CD14-positive monocyte (primary cell): ENCODE results near the gene ZNF70. TPM values are rescaled to one million over a fixed set of nuclear protein-coding genes. Genes with fewer than 3 reads are reported as not detected.

Experiments
- DNase-seq, 3 donors: peaks; one replicate each; pipeline ENCODE4 v3.0.0-alpha.2; 2011 to 2022
- H2AFZ ChIP-seq: 2 replicates; pipeline ENCODE4 v1.6.0; 2012; ENCODE audit warnings: mild to moderate bottlenecking, low read depth, low read length, inconsistent platforms; ENCODE audit not compliant: insufficient read depth, poor library complexity, severe bottlenecking
- H3K27ac ChIP-seq, 2 donors: 1 replicate in 1 of 2; 2 replicates in 1 of 2; pipeline ENCODE4 v1.5.1; 2012 to 2013; ENCODE audit warnings: low read length in 2 of 2, control low read depth in 1 of 2, inconsistent platforms in 1 of 2, low read depth in 1 of 2, mild to moderate bottlenecking in 1 of 2
- H3K27me3 ChIP-seq, 2 donors: one replicate each; pipeline versions ENCODE4 v1.6.0 to v1.6.1; 2011 to 2013; ENCODE audit warnings: low read length in 2 of 2; ENCODE audit not compliant: control insufficient read depth in 2 of 2, insufficient read depth in 2 of 2
- H3K36me3 ChIP-seq, 2 donors: replicated peaks in 1 of 2; 1 replicate in 1 of 2; 2 replicates in 1 of 2; pipeline versions ENCODE4 v1.5.1 to v1.6.1; 2012 to 2013; ENCODE audit warnings: low read length in 2 of 2, control low read depth in 1 of 2, inconsistent platforms in 1 of 2, mild to moderate bottlenecking in 1 of 2; ENCODE audit not compliant: insufficient read depth in 2 of 2, control insufficient read depth in 1 of 2
- H3K4me1 ChIP-seq, 2 donors: 1 replicate in 1 of 2; 2 replicates in 1 of 2; pipeline versions ENCODE4 v1.5.1 to v1.6.1; 2012 to 2013; ENCODE audit warnings: low read length in 2 of 2, control low read depth in 1 of 2, inconsistent platforms in 1 of 2, mild to moderate bottlenecking in 1 of 2, moderate library complexity in 1 of 2; ENCODE audit not compliant: insufficient read depth in 2 of 2, control insufficient read depth in 1 of 2
- H3K4me2 ChIP-seq: replicated peaks from 2 replicates; pipeline ENCODE3; 2012; ENCODE audit warnings: low read length, moderate library complexity, mild to moderate bottlenecking; ENCODE audit not compliant: poor library complexity, severe bottlenecking; ENCODE audit errors: extremely low read depth
- H3K4me3 ChIP-seq, 3 experiments: fragments of 200-600 bp in 1 of 3; sonication (generic) in 1 of 3; replicated peaks in 1 of 3; 1 replicate in 2 of 3; 2 replicates in 1 of 3; pipeline ENCODE4 v1.5.1; 2011 to 2013; ENCODE audit warnings: low read length in 3 of 3, mild to moderate bottlenecking in 3 of 3, control low read depth in 2 of 3, low read depth in 2 of 3, inconsistent platforms in 1 of 3, moderate library complexity in 1 of 3
- H3K79me2 ChIP-seq: 2 replicates; pipeline ENCODE4 v1.6.0; 2012; ENCODE audit warnings: mild to moderate bottlenecking, control low read depth, inconsistent platforms, low read length, moderate library complexity; ENCODE audit not compliant: insufficient read depth
- H3K9ac ChIP-seq: 2 replicates; pipeline ENCODE4 v1.6.0; 2017; ENCODE audit warnings: low read length, mild to moderate bottlenecking; ENCODE audit not compliant: insufficient read depth, poor library complexity, severe bottlenecking
- H3K9me3 ChIP-seq, 2 donors: replicated peaks in 1 of 2; 1 replicate in 1 of 2; 2 replicates in 1 of 2; pipeline versions ENCODE4 v1.5.1 to v1.6.1; 2012 to 2013; ENCODE audit warnings: low read length in 2 of 2, control low read depth in 1 of 2; ENCODE audit not compliant: control insufficient read depth in 1 of 2, insufficient read depth in 1 of 2
- H4K20me1 ChIP-seq: 2 replicates; pipeline ENCODE4 v1.6.0; 2012; ENCODE audit warnings: mild to moderate bottlenecking, low read length, control low read depth, moderate library complexity; ENCODE audit not compliant: insufficient read depth
- H3K27ac Mint-ChIP-seq, 7 donors: one replicate each; pipeline ENCODE4 v1.8.0; 2020; ENCODE audit warnings: mild to moderate bottlenecking in 7 of 7, mixed read lengths in 7 of 7, moderate library complexity in 6 of 7, inconsistent platforms in 2 of 7
- H3K27me3 Mint-ChIP-seq, 3 donors: one replicate each; pipeline ENCODE4 v1.8.0; 2021 to 2022; ENCODE audit warnings: low read depth in 3 of 3, mild to moderate bottlenecking in 3 of 3, mixed read lengths in 3 of 3, moderate library complexity in 3 of 3, inconsistent platforms in 1 of 3
- H3K36me3 Mint-ChIP-seq, 2 donors: one replicate each; pipeline ENCODE4 v1.8.0; 2020; ENCODE audit warnings: mixed read lengths in 2 of 2, inconsistent platforms in 1 of 2, mild to moderate bottlenecking in 1 of 2
- H3K4me1 Mint-ChIP-seq: one replicate; pipeline ENCODE4 v1.8.0; 2020; ENCODE audit warnings: mild to moderate bottlenecking, mixed read lengths
- H3K4me3 Mint-ChIP-seq, 2 donors: one replicate each; pipeline ENCODE4 v1.8.0; 2020; ENCODE audit warnings: mild to moderate bottlenecking in 2 of 2, mixed read lengths in 2 of 2, moderate library complexity in 1 of 2
- H3K9me3 Mint-ChIP-seq, 7 donors: one replicate each; pipeline ENCODE4 v1.8.0; 2020 to 2022; ENCODE audit warnings: mixed read lengths in 7 of 7, mild to moderate bottlenecking in 6 of 7, moderate library complexity in 6 of 7, inconsistent platforms in 2 of 7
- CTCF ChIP-seq: fragments of 200-600 bp; IDR thresholded peaks from one replicate; pipeline ENCODE4 v1.8.0; 2022; ENCODE audit warnings: antibody characterized with exemption, mild to moderate bottlenecking
- WGBS: methylation state at CpG from one replicate; pipeline ENCODE4 v1.1.5; 2013; ENCODE audit warnings: missing lambda C conversion rate; ENCODE audit not compliant: insufficient coverage; 5-methylcytosine and 5-hydroxymethylcytosine counted together
- intact Hi-C, 2 donors: fragments of 100-400 bp; cut with micrococcal nuclease; formaldehyde crosslinking; loops; one replicate each; pipeline versions ENCODE4 v1.15.0 to v1.15.1; 2023
- polyA plus RNA-seq, 3 donors: library from polyadenylated mRNA; depleted of rRNA in 1 of 3; unstranded in 2 of 3; stranded (reverse) in 1 of 3; fragments of 300-500 nt in 2 of 3; fragments of >200 nt in 1 of 3; fragmentation: Illumina TruSeq in 2 of 3; gene quantifications; 1 replicate in 2 of 3; 2 replicates in 1 of 3; pipeline ENCODE4 v1.2.3, GENCODE V29; 2012 to 2021

The ZNF70 gene
- polyA plus RNA-seq, 3 donors: 0.04 to 0.85 (median 0.09) TPM

GRCh38 chr22:23751441-23751996 is 607 bp upstream of the ZNF70 start:
- Histone ChIP-seq H3K9me3 (no peaks in the 10 kb centered on the region), H3K27ac (peak overlapping the region; percentile 87), H3K9ac (peak overlapping the region; percentile 81), H3K27me3 (no peaks in the 10 kb centered on the region), H3K79me2 (peaks cover 6% of the 10 kb centered on the region), H4K20me1 (no peaks in the 10 kb centered on the region), H3K36me3 (no peaks in the 10 kb centered on the region), H3K4me2 (peak overlapping the region; percentile 98), H3K4me3 (peak overlapping the region; percentile 73 to 87 (median 86)), H3K4me1 (peaks cover 22 to 26% of the 10 kb centered on the region in 2 donors), H2AFZ (peak overlapping the region; percentile 98)
- DNase-seq: no peak
- Mint-ChIP-seq H3K9me3 (peaks cover 0 to 2% (median 0%) of the 10 kb centered on the region in 7 donors), H3K27me3 (peaks cover 0 to 2% (median 0%) of the 10 kb centered on the region in 3 donors), H3K4me1 (peaks cover 22% of the 10 kb centered on the region), H3K27ac (peak overlapping the region; percentile 59 to 89 (median 80)), H3K4me3 (peak overlapping the region; percentile 84 to 89), H3K36me3 (no peaks in the 10 kb centered on the region)
- intact Hi-C loops: no loop called here
- WGBS: 65% methylated on average over 11 of the region's 22 CpGs
- no peak for TF ChIP-seq CTCF

- TF ChIP-seq CTCF: no peak
- no peaks in the 10 kb centered on the region for H3K9me3 ChIP-seq
- peak overlapping the region; percentile 98 for H3K4me2 ChIP-seq
- peaks cover 6% of the 10 kb centered on the region for H3K79me2 ChIP-seq
- peak overlapping the region; percentile 50 to 86 (median 76) for H3K4me3 ChIP-seq
- H3K4me1 Mint-ChIP-seq: peaks cover 30% of the 10 kb centered on the region
- intact Hi-C loops: no loop called here
- peaks cover 0 to 2% (median 0%) of the 10 kb centered on the region in 7 donors for H3K9me3 Mint-ChIP-seq
- peak overlapping the region in 1 of 2 donors; percentile 87 for H3K27ac ChIP-seq
- H3K9ac ChIP-seq: peak overlapping the region; percentile 81
- peak overlapping the region; percentile 80 to 92 for H3K4me3 Mint-ChIP-seq
- H4K20me1 ChIP-seq: no peaks in the 10 kb centered on the region
- H3K36me3 ChIP-seq: no peaks in the 10 kb centered on the region
- no peaks in the 10 kb centered on the region for H3K36me3 Mint-ChIP-seq
- no peak for DNase-seq
- peaks cover 22 to 26% of the 10 kb centered on the region in 2 donors for H3K4me1 ChIP-seq
- H3K27me3 ChIP-seq: no peaks in the 10 kb centered on the region
- WGBS: 27% methylated on average over 5 of the region's 5 CpGs
- peak overlapping the region in 6 of 7 donors; percentile 18 to 89 (median 64) for H3K27ac Mint-ChIP-seq
- H3K27me3 Mint-ChIP-seq: no peaks in the 10 kb centered on the region
- peak overlapping the region; percentile 98 for H2AFZ ChIP-seq
These were observed 572 bp downstream of the ZNF70 start for GRCh38 chr22:23750367-23750713.
